Hepatocyte (in vitro differentiated cells): ENCODE data around the gene BRD3.

Source experiments
- CTCF ChIP-seq: fragments of 200-600 bp; sonication (generic); IDR thresholded peaks from 2 replicates; pipeline ENCODE4 v1.5.1; 2016; ENCODE audit warnings: antibody characterized with exemption, mild to moderate bottlenecking; ENCODE audit not compliant: poor library complexity
- EZH2 ChIP-seq: fragments of 200-600 bp; sonication (generic); IDR thresholded peaks from 2 replicates; pipeline ENCODE4 v1.6.1; 2016; ENCODE audit warnings: antibody characterized with exemption, mild to moderate bottlenecking, borderline replicate concordance
- EZH2phosphoT487 ChIP-seq: fragments of 200-600 bp; sonication (generic); IDR thresholded peaks from one replicate; pipeline ENCODE4 v1.6.1; 2018; ENCODE audit warnings: antibody characterized with exemption, mild to moderate bottlenecking, low read depth, moderate library complexity; ENCODE audit not compliant: unreplicated experiment, severe bottlenecking

GRCh38 chr9:134067904-134068743, at the start of gene BRD3:
- no peak for TF ChIP-seq CTCF
- no peak for TF ChIP-seq EZH2phosphoT487
- TF ChIP-seq EZH2, result no peak
